Memory B cell (primary cell): ENCODE data around the gene FLII.

Source experiments
- ATAC-seq: fragments of 150-1000 bp; cut with Tn5 transposase; 2 replicates; pipeline ENCODE4 v1.10.0; 2021; ENCODE audit warnings: low read depth, mild to moderate bottlenecking, moderate library complexity
- DNase-seq, 2 donors: peaks; one replicate each; pipeline ENCODE4 v3.0.0; 2022; ENCODE audit warnings: low spot score in 2 of 2
- H3K27ac Mint-ChIP-seq: one replicate; pipeline ENCODE4 v1.8.0; 2022; ENCODE audit warnings: mild to moderate bottlenecking, moderate library complexity, mixed read lengths
- H3K27me3 Mint-ChIP-seq: one replicate; pipeline ENCODE4 v1.8.0; 2022; ENCODE audit warnings: mixed read lengths
- H3K36me3 Mint-ChIP-seq: one replicate; pipeline ENCODE4 v1.8.0; 2022; ENCODE audit warnings: mild to moderate bottlenecking, mixed read lengths
- H3K4me1 Mint-ChIP-seq: one replicate; pipeline ENCODE4 v1.8.0; 2022; ENCODE audit warnings: mixed read lengths
- H3K4me3 Mint-ChIP-seq: one replicate; pipeline ENCODE4 v1.8.0; 2022; ENCODE audit warnings: mild to moderate bottlenecking, moderate library complexity, mixed read lengths
- H3K9me3 Mint-ChIP-seq: one replicate; pipeline ENCODE4 v1.8.0; 2022; ENCODE audit warnings: mixed read lengths

Gene FLII

DNA sequence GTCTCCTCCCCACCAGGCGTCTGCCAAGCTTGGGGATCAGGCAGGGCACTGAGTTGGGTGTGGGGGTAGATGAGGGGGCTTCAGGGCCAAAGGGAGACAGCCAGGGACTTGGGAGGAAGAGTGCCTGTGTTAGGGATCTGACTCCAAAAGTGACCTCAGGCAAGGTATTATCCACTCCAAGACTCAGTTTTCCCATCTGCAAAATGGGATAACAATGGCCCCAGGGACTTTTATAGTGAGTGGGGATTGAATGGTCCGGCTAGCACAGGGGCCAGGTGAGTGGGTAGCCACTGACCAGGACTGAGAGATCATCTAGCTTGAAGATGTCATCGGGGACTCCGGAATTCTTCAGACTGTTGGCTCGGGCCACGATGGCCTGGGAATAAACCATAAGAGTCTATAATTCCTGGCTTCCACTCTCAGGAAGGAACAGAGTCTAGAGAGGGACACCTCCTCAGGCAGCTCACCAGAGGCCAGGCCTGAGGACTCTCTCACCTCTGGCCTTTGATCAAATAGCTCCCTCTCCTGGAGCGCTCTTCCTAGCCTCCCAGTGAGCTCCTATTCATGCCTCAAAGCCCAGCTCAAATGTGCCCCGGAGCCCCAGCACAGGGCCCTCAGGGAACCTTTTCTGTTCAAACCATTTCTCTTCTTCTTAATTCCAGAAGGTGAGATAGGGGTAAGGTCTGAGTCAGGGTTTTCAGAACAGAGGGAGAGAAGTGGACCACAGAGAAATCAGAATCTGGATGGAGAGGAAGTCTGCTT lies 3.5 kb downstream of the FLII start:
- H3K36me3 Mint-ChIP-seq, result peaks cover 13% of the 10 kb centered on the region
- peaks cover 10% of the 10 kb centered on the region for H3K4me1 Mint-ChIP-seq
- H3K4me3 Mint-ChIP-seq, result no peak overlapping the region
- H3K27ac Mint-ChIP-seq, result no peak overlapping the region
- no peaks in the 10 kb centered on the region for H3K27me3 Mint-ChIP-seq
- H3K9me3 Mint-ChIP-seq, result no peaks in the 10 kb centered on the region
- no peak for ATAC-seq
- DNase-seq, result no peak

DNA sequence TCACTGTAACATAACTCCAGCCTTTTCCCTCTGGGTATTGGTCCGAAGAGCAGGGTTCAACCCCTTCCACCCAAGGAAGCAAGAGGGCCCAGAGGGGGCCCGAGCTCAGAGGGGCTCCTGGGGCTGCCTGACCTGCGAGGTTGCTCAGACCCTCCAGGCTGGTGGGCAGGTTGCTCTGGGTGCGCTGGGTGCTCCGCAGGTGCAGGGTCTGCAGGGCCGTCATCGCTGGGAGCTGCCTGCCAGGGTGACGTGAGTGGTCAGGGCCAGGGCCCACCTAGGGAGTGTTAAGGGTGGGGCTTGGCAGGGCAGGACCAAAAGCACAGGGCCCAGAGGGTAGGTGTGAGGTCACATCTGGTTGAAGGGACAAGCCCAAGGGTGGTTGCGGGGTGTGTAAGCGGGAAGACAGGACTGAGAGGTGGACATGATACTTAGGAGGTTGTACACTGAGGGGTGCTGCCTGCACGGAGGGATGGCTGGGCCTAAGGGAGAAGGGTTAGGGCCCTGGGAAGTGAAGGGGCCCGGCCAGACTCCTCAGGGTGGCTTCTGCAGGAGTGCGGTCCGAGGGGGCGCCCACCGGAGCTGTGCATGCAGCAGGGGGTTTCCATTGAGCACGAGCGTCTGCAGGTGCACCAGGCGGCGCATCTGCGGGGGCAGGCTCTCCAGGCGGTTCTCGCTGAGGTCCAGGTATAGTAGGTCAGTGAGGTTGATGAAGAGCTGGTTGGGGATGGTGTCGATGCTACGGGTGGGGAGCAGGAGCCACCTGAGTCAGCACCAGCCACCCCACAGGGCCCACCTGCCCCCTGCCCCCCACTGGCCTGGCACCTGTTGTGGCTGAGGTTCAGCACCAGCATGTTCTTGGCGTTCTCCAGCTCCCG lies 4.4 kb downstream of the FLII start:
- Mint-ChIP-seq H3K27ac (no peak overlapping the region), H3K4me3 (no peak overlapping the region), H3K27me3 (no peaks in the 10 kb centered on the region), H3K36me3 (peaks cover 16% of the 10 kb centered on the region), H3K4me1 (peaks cover 5% of the 10 kb centered on the region), H3K9me3 (no peaks in the 10 kb centered on the region)
- DNase-seq (no peak), ATAC-seq (no peak)

DNA sequence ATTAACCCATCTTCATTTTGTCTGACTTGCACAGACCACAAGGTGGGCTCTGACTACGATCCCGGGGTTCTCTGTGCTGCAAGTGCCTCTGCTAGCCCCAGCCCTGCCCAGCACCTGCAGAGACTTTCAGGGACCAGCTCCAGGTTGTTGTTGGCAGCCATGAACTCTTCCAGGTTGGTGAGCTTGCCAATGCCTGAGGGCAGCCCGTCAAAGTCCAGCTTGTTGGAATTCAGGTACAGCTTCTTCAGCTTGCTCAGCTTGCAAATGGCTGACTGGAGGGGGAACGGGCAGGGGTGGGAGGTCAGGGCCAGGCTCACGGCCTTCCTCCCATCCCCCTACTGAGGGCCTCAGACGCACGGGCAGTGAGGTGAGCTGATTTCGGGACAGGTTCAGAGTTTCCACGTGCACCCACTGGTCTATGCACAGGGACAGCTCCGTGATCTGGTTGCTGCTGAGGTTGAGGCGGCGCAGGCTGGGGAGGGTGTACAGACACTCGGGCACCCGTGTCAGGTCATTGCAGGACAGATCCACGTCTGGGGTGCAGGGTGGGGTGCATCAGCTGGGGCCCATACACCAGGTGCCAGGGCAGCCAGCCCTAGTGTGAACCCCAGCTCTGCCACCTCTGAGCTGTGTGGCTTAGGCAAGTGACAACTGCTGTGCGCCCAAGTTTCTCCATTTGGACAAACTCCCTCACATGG lies 5.2 kb downstream of the FLII start:
- H3K36me3 Mint-ChIP-seq, result peaks cover 16% of the 10 kb centered on the region
- no peaks in the 10 kb centered on the region for H3K27me3 Mint-ChIP-seq
- no peaks in the 10 kb centered on the region for H3K9me3 Mint-ChIP-seq
- H3K4me1 Mint-ChIP-seq, result peaks cover 5% of the 10 kb centered on the region
- H3K4me3 Mint-ChIP-seq, result no peak overlapping the region
- ATAC-seq, result no peak
- no peak for DNase-seq
- H3K27ac Mint-ChIP-seq, result no peak overlapping the region

DNA sequence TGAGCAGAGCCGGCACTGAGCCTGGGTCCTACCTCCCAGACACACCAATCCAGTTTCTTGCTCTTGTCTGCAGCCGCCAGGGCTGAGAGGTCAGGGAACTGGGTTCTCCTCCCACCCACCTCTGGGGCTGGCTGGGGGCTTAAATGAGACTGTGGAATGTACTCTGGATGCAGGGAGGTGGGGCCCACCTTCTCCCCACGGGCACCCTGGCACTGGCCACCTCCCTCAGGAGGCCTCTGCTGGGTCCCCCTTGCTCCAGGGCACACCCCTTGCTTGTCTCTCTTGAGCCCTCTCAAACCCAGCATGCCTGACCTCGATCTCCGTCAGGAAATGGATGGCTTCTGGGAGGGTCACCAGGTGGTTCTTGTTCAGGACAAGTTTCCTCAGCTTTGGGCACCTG lies 6.4 kb downstream of the FLII start:
- no peak overlapping the region for H3K27ac Mint-ChIP-seq

DNA sequence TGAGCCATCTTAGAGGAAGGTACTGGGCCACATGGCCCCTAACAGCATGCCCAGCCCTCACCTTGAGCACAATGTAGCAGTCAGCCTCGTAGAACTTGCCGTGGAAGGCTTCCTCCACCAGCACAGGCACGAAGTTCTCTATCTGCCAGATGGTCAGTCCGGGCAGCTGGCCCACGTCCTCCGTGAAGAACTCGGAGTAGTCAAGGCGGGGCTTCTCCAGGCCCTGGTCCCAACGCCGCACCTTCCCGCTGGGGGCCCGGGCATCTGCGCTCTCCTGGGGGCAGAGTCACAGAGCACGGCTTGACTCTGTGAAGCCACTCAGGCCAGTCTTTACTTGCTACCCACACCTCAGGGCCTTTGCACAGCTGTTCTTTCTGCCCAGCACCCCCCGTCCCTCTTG lies 7.3 kb downstream of the FLII start:
- Mint-ChIP-seq H3K4me1 (peaks cover 11% of the 10 kb centered on the region), H3K27ac (no peak overlapping the region), H3K27me3 (no peaks in the 10 kb centered on the region), H3K9me3 (no peaks in the 10 kb centered on the region), H3K4me3 (no peak overlapping the region), H3K36me3 (peaks cover 23% of the 10 kb centered on the region)
- DNase-seq (no peak), ATAC-seq (no peak)

More for the DNA sequence above, 6.4 kb downstream of the FLII start:
- ATAC-seq, result no peak
- Mint-ChIP-seq H3K27me3 (no peaks in the 10 kb centered on the region), H3K9me3 (no peaks in the 10 kb centered on the region), H3K36me3 (peaks cover 22% of the 10 kb centered on the region), H3K4me1 (peaks cover 9% of the 10 kb centered on the region), H3K4me3 (no peak overlapping the region)
- no peak for DNase-seq

DNA sequence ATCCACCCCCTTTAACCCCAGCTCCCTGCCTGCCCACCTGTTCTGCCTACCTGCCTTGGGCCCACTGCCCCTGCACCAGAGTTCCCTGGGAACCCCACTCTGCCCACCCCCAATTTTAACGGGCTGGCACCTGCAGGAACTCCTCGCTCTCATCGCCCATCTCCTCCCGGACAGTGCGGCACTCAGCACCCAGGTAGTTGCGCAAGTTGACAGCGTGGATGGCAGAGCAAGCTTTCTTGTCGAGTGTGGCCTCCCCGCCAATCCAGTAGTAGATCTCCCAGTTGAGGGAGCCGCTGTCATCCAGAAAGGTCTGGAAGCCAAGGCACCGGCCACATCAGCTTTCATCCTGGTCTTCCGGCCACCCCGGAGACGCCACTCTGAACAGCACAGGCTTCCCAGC lies 7.8 kb downstream of the FLII start:
- ATAC-seq (no peak), DNase-seq (no peak)
- Mint-ChIP-seq H3K4me1 (peaks cover 11% of the 10 kb centered on the region), H3K4me3 (no peak overlapping the region), H3K27ac (no peak overlapping the region), H3K9me3 (no peaks in the 10 kb centered on the region), H3K36me3 (peaks cover 26% of the 10 kb centered on the region), H3K27me3 (no peaks in the 10 kb centered on the region)

DNA sequence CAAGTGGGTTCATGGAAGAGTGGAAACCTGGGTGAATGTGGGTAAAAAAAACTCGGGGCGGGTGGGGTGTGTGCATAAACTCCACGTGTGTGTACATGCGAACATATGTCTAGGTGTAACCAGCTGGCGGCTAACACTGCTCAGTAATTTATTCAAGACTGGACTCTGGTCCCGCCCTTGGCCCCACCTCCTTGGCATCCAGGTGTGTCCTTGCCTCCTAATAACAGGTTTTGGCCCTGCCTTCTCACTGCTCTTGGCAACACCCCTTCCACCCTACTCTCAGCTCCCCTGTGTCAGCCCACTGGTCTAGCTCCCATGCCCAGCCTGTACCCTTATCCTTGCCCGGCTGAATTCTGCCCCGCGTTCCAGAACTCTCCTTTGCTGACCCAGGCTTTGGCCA lies 8.3 kb downstream of the FLII start:
- peaks cover 29% of the 10 kb centered on the region for H3K36me3 Mint-ChIP-seq
- H3K27me3 Mint-ChIP-seq, result no peaks in the 10 kb centered on the region
- DNase-seq (no peak), ATAC-seq (no peak)
- peak overlapping the region; percentile 14 for H3K4me3 Mint-ChIP-seq
- H3K27ac Mint-ChIP-seq, result no peak overlapping the region
- H3K4me1 Mint-ChIP-seq, result peaks cover 11% of the 10 kb centered on the region
- H3K9me3 Mint-ChIP-seq, result no peaks in the 10 kb centered on the region

DNA sequence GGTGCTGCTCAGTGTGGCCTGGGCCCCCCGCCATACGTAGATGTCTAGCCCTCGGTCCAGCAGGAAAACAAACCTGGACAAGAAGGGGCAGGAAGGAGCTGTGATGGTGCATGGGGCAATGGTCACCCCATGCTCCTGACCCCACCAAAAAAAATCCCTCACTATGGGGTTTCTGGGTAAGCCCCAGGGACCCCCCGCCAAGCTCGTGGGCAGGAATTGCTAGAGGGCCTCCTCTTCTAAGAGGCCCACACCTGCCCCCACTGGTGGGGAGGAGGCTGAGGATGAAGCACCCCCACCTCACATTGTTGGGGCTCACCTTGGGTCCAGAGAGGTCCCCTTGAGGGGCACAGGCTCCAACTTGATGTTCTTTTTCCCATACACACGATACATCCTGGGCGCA lies 9.7 kb downstream of the FLII start:
- Mint-ChIP-seq H3K36me3 (peaks cover 27% of the 10 kb centered on the region), H3K9me3 (no peaks in the 10 kb centered on the region), H3K4me1 (peaks cover 8% of the 10 kb centered on the region), H3K27me3 (no peaks in the 10 kb centered on the region), H3K4me3 (no peak overlapping the region), H3K27ac (no peak overlapping the region)
- ATAC-seq (no peak), DNase-seq (no peak)

DNA sequence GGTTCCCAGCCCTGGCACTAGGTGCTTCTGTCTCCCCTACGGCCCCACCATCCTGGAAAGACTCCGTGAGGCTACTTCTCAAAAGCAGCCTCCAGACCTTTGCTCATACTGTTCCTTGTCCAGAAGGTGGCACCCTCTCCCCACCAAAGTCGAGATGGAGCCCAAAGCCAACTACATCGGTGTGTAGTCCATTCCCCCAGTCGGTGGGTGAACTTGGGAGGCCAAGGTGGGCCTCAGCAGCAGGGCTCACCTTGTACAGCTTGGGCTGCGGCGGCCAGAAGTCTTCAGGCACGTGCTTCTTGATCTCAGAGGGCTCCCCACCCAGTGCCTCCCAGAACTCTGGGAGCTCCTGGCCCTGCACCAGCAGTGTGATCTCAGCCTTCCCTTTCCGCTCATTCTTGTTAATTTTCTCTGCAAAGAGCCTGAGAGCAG lies 10.2 kb downstream of the FLII start:
- ATAC-seq (peak; percentile 78), DNase-seq (peak; percentile 65 to 68)
- H3K4me3 Mint-ChIP-seq, result no peak overlapping the region
- peaks cover 27% of the 10 kb centered on the region for H3K36me3 Mint-ChIP-seq
- H3K27me3 Mint-ChIP-seq, result no peaks in the 10 kb centered on the region
- H3K27ac Mint-ChIP-seq, result no peak overlapping the region
- peaks cover 8% of the 10 kb centered on the region for H3K4me1 Mint-ChIP-seq
- H3K9me3 Mint-ChIP-seq, result no peaks in the 10 kb centered on the region

DNA sequence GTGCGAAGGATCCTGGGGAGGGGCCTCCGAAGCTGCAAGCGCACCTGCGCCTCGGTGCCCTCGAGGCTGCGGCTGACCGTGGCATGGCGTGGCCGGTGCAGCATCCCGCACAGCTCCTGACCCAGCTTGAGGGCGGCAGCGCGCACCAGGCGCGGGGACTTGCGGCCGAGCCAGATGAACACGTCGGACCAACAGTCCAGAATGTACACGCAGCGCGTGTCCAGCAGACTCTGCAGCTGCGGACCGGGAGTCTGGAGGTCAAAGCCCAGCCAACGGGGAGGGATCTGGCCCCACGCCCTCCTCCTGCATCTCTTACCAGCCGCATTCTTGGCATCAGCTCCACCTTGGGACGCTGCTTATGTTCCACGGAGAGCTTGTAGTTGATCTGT lies 10.9 kb downstream of the FLII start:
- ATAC-seq, result no peak
- H3K27me3 Mint-ChIP-seq, result no peaks in the 10 kb centered on the region
- no peak overlapping the region for H3K4me3 Mint-ChIP-seq
- DNase-seq, result no peak
- no peak overlapping the region for H3K27ac Mint-ChIP-seq
- H3K36me3 Mint-ChIP-seq, result peaks cover 24% of the 10 kb centered on the region
- H3K9me3 Mint-ChIP-seq, result no peaks in the 10 kb centered on the region
- peaks cover 8% of the 10 kb centered on the region for H3K4me1 Mint-ChIP-seq

DNA sequence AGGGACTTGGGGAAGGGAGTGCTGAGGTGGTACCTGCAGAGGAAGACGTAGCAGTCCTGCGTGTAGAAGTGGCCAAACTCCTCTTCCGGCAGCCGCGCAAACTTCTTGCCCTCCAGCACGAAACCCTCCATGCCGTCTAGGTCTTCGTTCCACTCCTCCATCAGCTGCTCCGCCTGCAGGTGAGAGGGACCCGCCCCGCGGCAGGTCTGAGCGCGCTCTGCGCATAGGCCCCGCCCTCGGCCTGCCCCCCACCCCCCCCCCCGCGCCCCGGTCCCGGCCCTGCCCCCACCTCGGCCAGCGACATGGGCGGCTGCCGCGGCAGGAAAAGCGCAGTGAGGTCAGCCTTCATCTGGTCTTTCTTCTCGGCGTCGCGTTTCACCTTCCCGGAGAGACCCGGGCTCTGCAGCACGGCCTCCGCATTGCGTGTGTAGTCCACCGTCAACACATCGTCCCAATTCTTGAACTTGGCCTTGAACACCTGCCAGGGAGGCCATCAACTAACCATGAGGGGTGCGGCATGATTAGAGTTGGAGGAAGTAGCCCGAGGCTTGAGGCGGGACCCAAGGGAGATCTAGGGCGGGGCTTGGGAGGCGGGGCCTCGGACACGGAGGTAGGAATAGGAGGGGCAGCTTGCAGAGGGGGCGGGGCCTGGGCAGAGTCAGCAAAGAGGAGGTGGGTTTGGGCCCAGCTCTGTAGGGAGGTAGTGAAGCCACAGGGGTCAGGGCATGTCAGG lies 11.5 kb downstream of the FLII start:
- Mint-ChIP-seq H3K27ac (no peak overlapping the region), H3K4me3 (no peak overlapping the region), H3K36me3 (peaks cover 24% of the 10 kb centered on the region), H3K4me1 (peaks cover 8% of the 10 kb centered on the region), H3K27me3 (no peaks in the 10 kb centered on the region), H3K9me3 (no peaks in the 10 kb centered on the region)
- ATAC-seq (peak; percentile 85), DNase-seq (peak in 1 of 2 donors; percentile 57)

DNA sequence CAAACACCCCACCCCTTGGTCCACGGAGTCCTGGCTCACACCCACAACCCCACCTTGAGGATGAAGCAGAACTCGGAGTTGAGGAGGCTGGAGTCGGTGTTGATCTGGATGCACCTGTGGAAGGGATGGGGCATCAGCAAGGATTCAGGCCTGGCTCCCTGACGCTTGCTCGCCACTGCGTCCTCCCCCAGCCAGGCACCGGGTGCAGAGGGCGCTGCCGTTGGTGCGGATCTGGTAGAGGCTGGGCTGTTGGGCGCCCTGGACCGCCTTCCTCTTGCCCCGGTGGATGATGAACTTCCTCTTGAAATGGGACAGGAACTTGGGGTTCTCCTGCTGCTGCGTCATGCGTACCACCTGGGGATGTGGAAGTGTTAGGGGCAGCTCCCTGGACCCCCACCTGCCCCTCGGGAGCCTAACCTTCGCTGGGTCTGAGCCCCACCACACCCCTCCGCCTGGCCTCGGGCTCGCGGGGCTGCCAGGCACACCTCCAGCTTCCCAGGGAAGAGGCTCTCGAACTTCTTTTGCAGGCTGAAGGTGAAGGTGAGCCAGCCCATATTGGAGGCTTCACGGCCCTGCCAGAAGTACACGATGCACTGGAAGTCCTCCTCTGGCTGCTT lies 12.3 kb downstream of the FLII start:
- Mint-ChIP-seq H3K4me1 (peaks cover 8% of the 10 kb centered on the region), H3K27ac (no peak overlapping the region), H3K4me3 (no peak overlapping the region), H3K9me3 (no peaks in the 10 kb centered on the region), H3K27me3 (no peaks in the 10 kb centered on the region), H3K36me3 (peaks cover 18% of the 10 kb centered on the region)
- no peak for ATAC-seq
- DNase-seq, result no peak

DNA sequence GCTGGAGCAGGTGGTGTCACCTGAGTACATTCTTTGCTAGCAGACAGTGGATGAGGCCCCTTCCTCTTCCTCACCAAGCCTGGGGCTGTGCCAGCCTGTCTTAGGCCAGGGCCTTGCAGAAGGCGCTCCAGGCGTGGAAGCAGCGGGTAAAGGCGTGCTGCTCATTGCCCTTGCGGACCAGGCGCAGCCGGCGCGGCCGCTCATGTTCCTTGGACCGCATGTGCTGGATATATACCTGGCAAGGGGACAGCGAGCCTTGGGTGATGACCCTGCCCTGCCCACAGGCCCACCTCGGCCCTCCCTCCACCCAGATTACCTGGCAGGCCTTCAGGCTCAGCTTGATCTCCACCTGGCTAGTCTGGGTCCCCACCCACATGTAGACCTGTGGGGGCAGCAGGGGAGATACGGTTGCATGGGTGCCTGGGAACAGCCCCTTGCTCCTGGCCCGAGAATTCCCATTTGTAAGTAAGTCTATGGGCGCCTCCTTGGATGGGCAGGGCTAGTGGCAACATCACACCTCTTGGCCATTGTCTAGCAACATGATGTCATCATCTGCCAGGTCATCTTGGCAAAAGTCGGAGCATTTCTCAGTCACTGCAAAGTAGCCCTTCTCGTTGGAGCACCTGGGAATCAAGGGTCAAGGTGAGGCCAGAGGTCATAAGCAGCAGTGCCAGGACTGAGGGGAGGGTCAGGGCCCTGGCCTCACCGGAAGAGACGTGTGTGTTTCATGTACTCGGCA lies 13.3 kb downstream of the FLII start:
- Mint-ChIP-seq H3K36me3 (peaks cover 16% of the 10 kb centered on the region), H3K4me1 (peaks cover 8% of the 10 kb centered on the region), H3K27ac (no peak overlapping the region), H3K9me3 (no peaks in the 10 kb centered on the region), H3K27me3 (no peaks in the 10 kb centered on the region), H3K4me3 (no peak overlapping the region)
- ATAC-seq (no peak), DNase-seq (no peak)
